Cardiac muscle cell (in vitro differentiated cells and primary cell): ENCODE results near the gene PWP1. TPM values are rescaled to one million over a fixed set of nuclear protein-coding genes. Genes with fewer than 3 reads are reported as not detected.

ENCODE experiments used
- DNase-seq, 2 donors: peaks; one replicate each; pipeline versions ENCODE4 v3.0.0 to v3.0.0-alpha.2; 2010 to 2017; ENCODE audit warnings: low read depth in 1 of 2, low spot score in 1 of 2
- H3K27ac ChIP-seq: fragments of 200-600 bp; sonication (generic); 2 replicates; pipeline ENCODE4 v1.5.1; 2016
- H3K27me3 ChIP-seq: fragments of 200-600 bp; sonication (generic); 2 replicates; pipeline ENCODE4 v1.6.0; 2016; ENCODE audit warnings: control low read depth
- H3K36me3 ChIP-seq: fragments of 200-600 bp; sonication (generic); 2 replicates; pipeline ENCODE4 v1.5.1; 2016; ENCODE audit warnings: control low read depth
- H3K4me1 ChIP-seq: fragments of 200-600 bp; sonication (generic); 2 replicates; pipeline ENCODE4 v1.8.1; 2017; ENCODE audit warnings: low read depth, mild to moderate bottlenecking, mixed run types
- H3K4me3 ChIP-seq: fragments of 200-600 bp; sonication (generic); 2 replicates; pipeline ENCODE4 v1.5.1; 2016; ENCODE audit warnings: mild to moderate bottlenecking
- H3K9me3 ChIP-seq: fragments of 200-600 bp; sonication (generic); 2 replicates; pipeline ENCODE4 v1.5.1; 2017; ENCODE audit warnings: low read depth, mild to moderate bottlenecking, control low read depth
- polyA plus RNA-seq: library from polyadenylated mRNA; unstranded; fragments of >200 nt; fragmentation: Nextera tagmentation; extraction: Ambion mirVana; gene quantifications from 2 replicates; pipeline ENCODE4 v1.2.1, GENCODE V29; 2016
- total RNA-seq: library from RNA; depleted of rRNA; stranded (reverse); fragments of >200 nt; gene quantifications from 2 replicates; pipeline ENCODE4 v1.2.3, GENCODE V29; 2016
- TF ChIP-seq, protein P1 (sequence below): IDR thresholded peaks from 2 replicates; pipeline ENCODE4 v1.5.1; 2012; ENCODE audit warnings: low read depth, mild to moderate bottlenecking, low read length

The PWP1 gene
- total and polyA plus RNA-seq, 2 experiments from 2014 or later = 55.9 to 123 TPM

DNA sequence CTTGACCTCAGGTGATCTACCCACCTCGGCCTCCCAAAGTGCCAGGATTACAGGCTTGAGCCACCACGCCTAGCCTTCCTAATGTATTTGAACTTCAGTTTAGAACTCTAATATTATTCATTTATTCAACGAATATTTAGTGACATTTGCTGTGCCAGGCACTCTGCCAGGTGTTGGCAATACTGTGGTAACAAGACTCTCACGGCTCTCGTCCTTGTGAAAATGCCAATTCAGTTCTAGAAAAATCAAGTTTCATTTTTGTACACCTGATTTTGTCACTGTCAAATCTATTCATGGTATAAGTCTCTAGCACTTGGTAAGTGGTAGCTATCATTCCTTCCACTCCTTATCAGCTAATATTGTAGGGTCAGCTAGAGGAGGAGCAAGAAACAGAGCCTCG lies 6.3 kb upstream of the PWP1 start:
- DNase-seq = no peak
- no peak overlapping the region for H3K4me3 ChIP-seq
- no peak overlapping the region for H3K27ac ChIP-seq
- no peaks in the 10 kb centered on the region for H3K27me3 ChIP-seq
- TF ChIP-seq, protein P1, sequence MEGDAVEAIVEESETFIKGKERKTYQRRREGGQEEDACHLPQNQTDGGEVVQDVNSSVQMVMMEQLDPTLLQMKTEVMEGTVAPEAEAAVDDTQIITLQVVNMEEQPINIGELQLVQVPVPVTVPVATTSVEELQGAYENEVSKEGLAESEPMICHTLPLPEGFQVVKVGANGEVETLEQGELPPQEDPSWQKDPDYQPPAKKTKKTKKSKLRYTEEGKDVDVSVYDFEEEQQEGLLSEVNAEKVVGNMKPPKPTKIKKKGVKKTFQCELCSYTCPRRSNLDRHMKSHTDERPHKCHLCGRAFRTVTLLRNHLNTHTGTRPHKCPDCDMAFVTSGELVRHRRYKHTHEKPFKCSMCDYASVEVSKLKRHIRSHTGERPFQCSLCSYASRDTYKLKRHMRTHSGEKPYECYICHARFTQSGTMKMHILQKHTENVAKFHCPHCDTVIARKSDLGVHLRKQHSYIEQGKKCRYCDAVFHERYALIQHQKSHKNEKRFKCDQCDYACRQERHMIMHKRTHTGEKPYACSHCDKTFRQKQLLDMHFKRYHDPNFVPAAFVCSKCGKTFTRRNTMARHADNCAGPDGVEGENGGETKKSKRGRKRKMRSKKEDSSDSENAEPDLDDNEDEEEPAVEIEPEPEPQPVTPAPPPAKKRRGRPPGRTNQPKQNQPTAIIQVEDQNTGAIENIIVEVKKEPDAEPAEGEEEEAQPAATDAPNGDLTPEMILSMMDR = no peak
- no peaks in the 10 kb centered on the region for H3K9me3 ChIP-seq
- H3K36me3 ChIP-seq = no peaks in the 10 kb centered on the region
- H3K4me1 ChIP-seq = peaks cover 10% of the 10 kb centered on the region

DNA sequence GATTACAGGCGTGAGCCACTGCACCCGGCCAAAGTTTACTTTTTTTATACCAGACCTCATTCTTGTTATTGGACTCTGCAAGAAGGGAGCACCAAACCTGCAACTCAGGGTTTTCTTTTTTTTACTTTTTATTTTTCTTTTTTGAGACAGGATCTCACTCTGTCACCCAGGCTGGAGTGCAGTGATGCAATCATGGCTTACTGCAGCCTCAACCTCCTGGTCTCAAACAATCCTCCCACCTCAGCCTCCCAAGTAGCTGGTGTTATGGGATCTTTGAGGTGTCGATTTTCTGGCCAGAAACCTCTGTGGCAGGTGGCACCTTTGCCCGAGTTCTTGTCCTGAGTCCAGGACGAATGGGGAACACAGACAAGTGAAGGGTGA lies 4.2 kb upstream of the PWP1 start:
- H3K4me1 ChIP-seq = peaks cover 10% of the 10 kb centered on the region
- no peaks in the 10 kb centered on the region for H3K9me3 ChIP-seq
- DNase-seq = no peak
- H3K27ac ChIP-seq = no peak overlapping the region
- no peaks in the 10 kb centered on the region for H3K36me3 ChIP-seq
- TF ChIP-seq, protein P1 = no peak
- no peak overlapping the region for H3K4me3 ChIP-seq
- H3K27me3 ChIP-seq = no peaks in the 10 kb centered on the region

DNA sequence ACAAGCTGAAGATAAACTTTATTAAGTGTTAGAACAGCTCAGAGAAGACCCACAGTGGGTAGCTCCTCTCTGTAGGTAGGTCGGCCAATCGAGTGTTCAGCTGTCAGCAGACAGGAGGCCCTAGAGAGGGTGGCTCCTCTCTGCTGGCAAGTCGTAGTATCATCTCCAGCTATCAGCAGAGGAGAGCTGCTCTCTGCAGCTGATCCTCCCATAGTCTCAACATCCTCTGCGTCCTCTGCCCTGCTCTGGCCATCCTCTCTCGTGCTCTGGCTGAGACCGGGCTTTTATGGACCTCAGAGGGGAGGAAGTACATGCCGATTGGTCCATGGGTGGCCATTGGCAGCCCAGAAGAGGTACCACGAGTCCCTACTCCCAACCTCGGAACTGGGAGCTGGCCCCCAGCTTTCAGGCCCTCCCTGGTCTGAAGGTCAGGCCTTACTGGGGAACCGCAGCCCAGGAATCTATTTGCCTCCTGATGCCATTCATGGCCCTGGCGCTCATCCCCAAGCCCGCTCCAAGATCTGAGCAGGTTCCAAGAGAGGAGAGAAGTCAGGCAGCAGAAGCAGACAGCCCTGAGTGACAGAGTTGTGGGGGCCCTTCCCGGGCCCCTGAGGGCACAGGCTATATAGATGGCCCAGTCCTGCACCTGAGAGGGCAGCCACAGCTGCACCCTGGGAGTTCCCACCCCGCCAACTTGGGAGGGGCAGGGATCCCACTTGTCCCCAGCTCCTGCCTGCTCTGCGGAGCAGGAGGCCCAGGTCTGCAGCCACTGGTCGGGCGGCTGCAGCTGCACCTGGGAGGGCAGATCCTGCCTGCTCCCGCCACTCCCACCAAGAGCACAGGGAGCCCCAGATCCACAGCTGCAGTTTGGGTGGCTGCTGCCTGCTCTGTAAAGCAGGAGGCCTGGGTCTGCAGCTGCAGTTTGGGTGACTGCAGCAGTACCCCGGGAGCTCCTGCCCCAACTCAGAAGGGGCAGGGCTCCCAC lies 3.5 kb upstream of the PWP1 start:
- Histone ChIP-seq H3K9me3 (no peaks in the 10 kb centered on the region), H3K27me3 (no peaks in the 10 kb centered on the region), H3K36me3 (no peaks in the 10 kb centered on the region), H3K4me3 (no peak overlapping the region), H3K27ac (no peak overlapping the region), H3K4me1 (peaks cover 10% of the 10 kb centered on the region)
- TF ChIP-seq, protein P1 = no peak
- DNase-seq = no peak

DNA sequence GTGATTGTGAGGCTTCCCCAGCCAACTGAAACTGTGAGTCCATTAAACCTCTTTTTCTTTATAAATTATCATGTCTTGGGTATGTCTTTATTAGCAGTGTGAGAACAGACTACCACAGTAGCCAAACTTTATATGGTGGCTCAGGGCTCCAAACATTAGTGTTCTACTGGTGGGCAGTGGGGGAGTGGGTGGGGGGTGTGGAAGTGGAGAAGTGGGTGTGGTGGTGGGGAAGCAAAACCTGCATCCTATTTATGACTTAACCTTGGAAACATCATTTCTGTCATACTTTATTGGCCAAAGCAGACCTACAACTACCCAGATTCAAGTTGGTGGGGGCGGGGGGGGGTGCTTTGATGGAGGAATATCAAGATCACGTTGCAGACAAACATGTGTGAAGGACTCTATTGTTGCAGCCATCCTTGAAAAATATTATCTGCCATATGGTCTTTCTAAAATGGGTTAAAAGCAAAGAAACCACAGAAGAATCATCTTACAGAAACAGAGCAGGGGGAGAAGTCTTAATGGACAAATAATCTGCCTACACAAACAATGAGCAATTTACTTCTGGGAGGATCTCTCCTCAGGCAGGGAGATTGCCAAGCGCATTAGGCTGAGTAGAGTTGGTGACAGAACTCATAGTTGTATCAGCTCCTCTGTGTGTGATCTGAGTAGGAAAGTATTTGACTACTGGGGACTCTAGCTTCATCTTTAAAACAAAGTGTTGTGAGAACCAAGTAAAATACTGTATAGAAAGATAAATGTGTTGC lies 1.4 kb upstream of the PWP1 start:
- H3K4me3 ChIP-seq = no peak overlapping the region
- no peak overlapping the region for H3K27ac ChIP-seq
- peaks cover 11% of the 10 kb centered on the region for H3K36me3 ChIP-seq
- DNase-seq = peak in 1 of 2 donors; percentile 17
- no peaks in the 10 kb centered on the region for H3K9me3 ChIP-seq
- H3K27me3 ChIP-seq = no peaks in the 10 kb centered on the region
- H3K4me1 ChIP-seq = peaks cover 9% of the 10 kb centered on the region
- TF ChIP-seq, protein P1 = no peak

DNA sequence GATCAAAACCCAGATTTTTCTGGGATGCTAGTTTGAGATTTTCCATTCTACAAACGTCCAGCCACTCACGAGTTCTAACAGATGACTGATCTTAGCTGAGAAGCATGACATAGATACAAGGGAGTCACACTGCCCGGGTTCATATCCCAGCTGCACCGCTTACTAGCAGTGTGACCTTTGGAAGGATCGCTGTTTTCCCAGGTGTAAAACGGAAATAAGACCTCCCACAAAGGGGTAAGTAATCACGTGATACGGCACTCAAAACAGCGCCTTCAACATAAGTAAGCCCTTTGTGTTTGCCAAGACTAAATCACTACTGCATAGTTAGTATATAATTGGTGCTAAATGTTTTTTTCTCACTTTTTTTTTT lies 624 bp upstream of the PWP1 start:
- Histone ChIP-seq H3K27me3 (no peaks in the 10 kb centered on the region), H3K4me3 (peak overlapping the region; percentile 71), H3K4me1 (peaks cover 2% of the 10 kb centered on the region), H3K36me3 (peaks cover 19% of the 10 kb centered on the region), H3K9me3 (no peaks in the 10 kb centered on the region), H3K27ac (no peak overlapping the region)
- peak in 1 of 2 donors; percentile 46 for DNase-seq
- TF ChIP-seq, protein P1 = no peak
